Smooth muscle cell (in vitro differentiated cells): ENCODE data around the gene RAP2A. TPM values are rescaled to one million over a fixed set of nuclear protein-coding genes. Genes with fewer than 3 reads are reported as not detected.

ENCODE experiments used
- DNase-seq: peaks from one replicate; lab custom pipeline; 2025; ENCODE audit not compliant: unreplicated experiment; lab: John Stamatoyannopoulos, UW
- H2AFZ ChIP-seq: fragments of 200-600 bp; sonication (generic); 2 replicates; pipeline ENCODE4 v1.6.0; 2016; ENCODE audit warnings: antibody characterized with exemption, low read depth, mild to moderate bottlenecking
- H3F3A ChIP-seq: fragments of 200-600 bp; sonication (generic); 2 replicates; pipeline ENCODE4 v1.6.0; 2017; ENCODE audit warnings: antibody characterized with exemption, low read depth
- H3K27ac ChIP-seq: fragments of 200-600 bp; sonication (generic); 2 replicates; pipeline ENCODE4 v1.5.1; 2016; ENCODE audit warnings: low read depth, mild to moderate bottlenecking
- H3K27me3 ChIP-seq: fragments of 200-600 bp; sonication (generic); 2 replicates; pipeline ENCODE4 v1.6.1; 2016; ENCODE audit warnings: low read depth, mild to moderate bottlenecking
- H3K36me3 ChIP-seq: fragments of 200-600 bp; sonication (generic); 2 replicates; pipeline ENCODE4 v1.5.1; 2016; ENCODE audit warnings: low read depth
- H3K4me1 ChIP-seq: fragments of 200-600 bp; sonication (generic); 2 replicates; pipeline ENCODE4 v1.5.1; 2016; ENCODE audit warnings: low read depth
- H3K4me2 ChIP-seq: fragments of 200-600 bp; sonication (generic); 2 replicates; pipeline ENCODE4 v1.6.0; 2016; ENCODE audit warnings: mild to moderate bottlenecking
- H3K4me3 ChIP-seq: fragments of 200-600 bp; sonication (generic); 2 replicates; pipeline ENCODE4 v1.5.1; 2016; ENCODE audit warnings: mild to moderate bottlenecking
- H3K79me2 ChIP-seq: fragments of 200-600 bp; sonication (generic); 2 replicates; pipeline ENCODE4 v1.6.0; 2016; ENCODE audit warnings: low read depth, mild to moderate bottlenecking
- H3K9ac ChIP-seq: fragments of 200-600 bp; sonication (generic); 2 replicates; pipeline ENCODE4 v1.6.0; 2016; ENCODE audit warnings: low read depth
- H3K9me3 ChIP-seq: fragments of 200-600 bp; sonication (generic); replicated peaks from 2 replicates; pipeline ENCODE4 v1.5.1; 2016; ENCODE audit warnings: low read depth
- H4K20me1 ChIP-seq: fragments of 200-600 bp; sonication (generic); 2 replicates; pipeline ENCODE4 v1.6.0; 2016; ENCODE audit warnings: low read depth
- CTCF ChIP-seq: fragments of 200-600 bp; sonication (generic); IDR thresholded peaks from 2 replicates; pipeline ENCODE4 v1.5.1; 2017; ENCODE audit warnings: borderline replicate concordance, mild to moderate bottlenecking, antibody characterized with exemption; ENCODE audit not compliant: insufficient read depth, poor library complexity, severe bottlenecking
- WGBS: methylation state at CpG from one replicate; pipeline ENCODE4 v1.1.7; 2016; ENCODE audit warnings: low lambda C conversion rate; 5-methylcytosine and 5-hydroxymethylcytosine counted together
- polyA plus RNA-seq: library from polyadenylated mRNA; unstranded; fragments of >200 nt; fragmentation: Nextera tagmentation; extraction: Ambion mirVana; gene quantifications from 2 replicates; pipeline ENCODE4 v1.2.1, GENCODE V29; 2016
- total RNA-seq: library from RNA; depleted of rRNA; stranded (reverse); fragments of >200 nt; gene quantifications from 2 replicates; pipeline ENCODE4 v1.2.3, GENCODE V29; 2014

RAP2A gene
- total and polyA plus RNA-seq, 2 experiments from 2014 or later, result 8.5 to 24.1 TPM

DNA sequence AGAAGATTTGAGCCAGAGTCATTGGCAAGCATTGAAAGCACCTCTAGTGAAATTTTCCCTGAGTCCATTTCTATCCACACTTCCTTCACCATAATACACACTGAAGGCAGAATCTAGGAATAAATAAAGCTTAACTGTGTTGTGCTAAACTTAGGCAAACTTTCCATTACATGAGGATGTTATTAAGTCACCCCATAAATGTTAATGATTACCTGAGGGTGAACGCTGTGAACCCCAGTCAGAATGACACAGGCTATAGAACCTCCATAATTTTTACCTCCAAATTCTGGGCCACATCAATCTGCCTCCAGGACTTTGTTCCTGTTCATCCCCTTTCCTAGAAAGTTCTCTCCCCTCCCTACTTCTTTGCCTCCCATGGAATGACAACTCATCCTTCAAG is 71.0 kb downstream of the RAP2A start:
- no peaks in the 10 kb centered on the region for H3K4me1 ChIP-seq
- no peak overlapping the region for H3K4me2 ChIP-seq
- no peak overlapping the region for H3K9ac ChIP-seq
- no peak overlapping the region for H3K4me3 ChIP-seq
- TF ChIP-seq CTCF, result no peak
- H4K20me1 ChIP-seq, result no peaks in the 10 kb centered on the region
- H3F3A ChIP-seq, result no peaks in the 10 kb centered on the region
- WGBS, result 79% methylated on average over 1 of the region's 1 CpG
- no peak overlapping the region for H3K27ac ChIP-seq
- DNase-seq, result no peak
- H3K79me2 ChIP-seq, result no peaks in the 10 kb centered on the region
- H3K36me3 ChIP-seq, result no peaks in the 10 kb centered on the region
- H2AFZ ChIP-seq, result no peak overlapping the region
- H3K9me3 ChIP-seq, result no peaks in the 10 kb centered on the region
- no peaks in the 10 kb centered on the region for H3K27me3 ChIP-seq

- no peaks in the 10 kb centered on the region for H3K36me3 ChIP-seq
- no peak for TF ChIP-seq CTCF
- no peak overlapping the region for H3K4me3 ChIP-seq
- no peaks in the 10 kb centered on the region for H3F3A ChIP-seq
- H3K79me2 ChIP-seq, result no peaks in the 10 kb centered on the region
- H4K20me1 ChIP-seq, result no peaks in the 10 kb centered on the region
- no peak overlapping the region for H3K4me2 ChIP-seq
- 59% methylated on average over 4 of the region's 4 CpGs for WGBS
- no peak overlapping the region for H2AFZ ChIP-seq
- H3K9ac ChIP-seq, result no peak overlapping the region
- no peaks in the 10 kb centered on the region for H3K9me3 ChIP-seq
- no peaks in the 10 kb centered on the region for H3K27me3 ChIP-seq
- no peak for DNase-seq
- no peak overlapping the region for H3K27ac ChIP-seq
- H3K4me1 ChIP-seq, result no peaks in the 10 kb centered on the region
These were observed 72.5 kb downstream of the RAP2A start for GRCh38 chr13:97506511-97506910.

- Histone ChIP-seq H3K9ac (no peak overlapping the region), H4K20me1 (no peaks in the 10 kb centered on the region), H3F3A (no peaks in the 10 kb centered on the region), H3K9me3 (no peaks in the 10 kb centered on the region), H2AFZ (no peak overlapping the region), H3K27ac (no peak overlapping the region), H3K36me3 (no peaks in the 10 kb centered on the region), H3K4me3 (no peak overlapping the region), H3K4me1 (no peaks in the 10 kb centered on the region), H3K27me3 (no peaks in the 10 kb centered on the region), H3K4me2 (no peak overlapping the region), H3K79me2 (no peaks in the 10 kb centered on the region)
- no peak for DNase-seq
- TF ChIP-seq CTCF, result no peak
- 80% methylated on average over 3 of the region's 3 CpGs for WGBS
These were observed 78.8 kb downstream of the RAP2A start for GRCh38 chr13:97512732-97513131.

DNA sequence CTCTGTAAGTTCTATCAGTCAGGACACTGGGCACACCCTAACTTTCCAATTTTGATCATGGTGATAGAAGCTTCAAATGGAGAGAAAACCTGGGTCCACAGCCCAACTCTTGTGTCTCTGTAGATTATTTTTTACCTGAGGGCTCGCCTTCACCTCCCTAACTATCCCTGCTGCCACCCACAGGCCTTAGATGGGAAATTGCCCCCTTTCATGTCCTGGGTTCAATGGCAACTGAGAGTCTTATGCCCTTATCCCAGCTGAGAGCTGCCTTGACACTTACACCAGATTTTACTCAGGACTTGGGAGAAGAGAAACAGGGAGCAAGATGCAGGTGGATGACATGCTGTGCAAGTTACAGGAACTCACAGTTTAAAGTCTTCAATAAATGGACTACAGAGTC is 81.7 kb downstream of the RAP2A start:
- Histone ChIP-seq H2AFZ (no peak overlapping the region), H4K20me1 (no peaks in the 10 kb centered on the region), H3K4me2 (no peak overlapping the region), H3F3A (no peaks in the 10 kb centered on the region), H3K9ac (no peak overlapping the region), H3K4me1 (no peaks in the 10 kb centered on the region), H3K9me3 (no peaks in the 10 kb centered on the region), H3K36me3 (no peaks in the 10 kb centered on the region), H3K79me2 (no peaks in the 10 kb centered on the region), H3K27ac (no peak overlapping the region), H3K27me3 (peaks cover 1% of the 10 kb centered on the region), H3K4me3 (no peak overlapping the region)
- TF ChIP-seq CTCF, result no peak
- WGBS, result 83% methylated on average over 1 of the region's 1 CpG
- no peak for DNase-seq
